NB4 (cell line): ENCODE results near the gene PPFIBP2.

Experiments used
- DNase-seq: peaks from one replicate; pipeline ENCODE4 v3.0.0; 2010; ENCODE audit warnings: low read depth
- H3K4me3 ChIP-seq: one replicate; pipeline ENCODE4 v1.5.1; 2011; ENCODE audit warnings: mild to moderate bottlenecking, low read depth, low read length, moderate library complexity
- MAX ChIP-seq: IDR thresholded peaks from 2 replicates; pipeline ENCODE4 v1.6.1; 2011; ENCODE audit warnings: low read depth, low read length
- MYC ChIP-seq: IDR thresholded peaks from 2 replicates; pipeline ENCODE4 v1.6.1; 2011; ENCODE audit warnings: low read depth, low read length
- POLR2A ChIP-seq: IDR thresholded peaks from 2 replicates; pipeline ENCODE4 v1.6.1; 2011; ENCODE audit warnings: mild to moderate bottlenecking; ENCODE audit not compliant: insufficient read length; ENCODE audit errors: extremely low read depth
- TF ChIP-seq, protein P1 (sequence below): IDR thresholded peaks from one replicate; pipeline ENCODE4 v1.5.1; 2012; ENCODE audit warnings: low read depth, low read length

The PPFIBP2 gene

GRCh38 chr11:7487360-7487759, 26.4 kb upstream of the PPFIBP2 start:
- no peak for DNase-seq
- H3K4me3 ChIP-seq = no peak overlapping the region
- TF ChIP-seq, protein P1, sequence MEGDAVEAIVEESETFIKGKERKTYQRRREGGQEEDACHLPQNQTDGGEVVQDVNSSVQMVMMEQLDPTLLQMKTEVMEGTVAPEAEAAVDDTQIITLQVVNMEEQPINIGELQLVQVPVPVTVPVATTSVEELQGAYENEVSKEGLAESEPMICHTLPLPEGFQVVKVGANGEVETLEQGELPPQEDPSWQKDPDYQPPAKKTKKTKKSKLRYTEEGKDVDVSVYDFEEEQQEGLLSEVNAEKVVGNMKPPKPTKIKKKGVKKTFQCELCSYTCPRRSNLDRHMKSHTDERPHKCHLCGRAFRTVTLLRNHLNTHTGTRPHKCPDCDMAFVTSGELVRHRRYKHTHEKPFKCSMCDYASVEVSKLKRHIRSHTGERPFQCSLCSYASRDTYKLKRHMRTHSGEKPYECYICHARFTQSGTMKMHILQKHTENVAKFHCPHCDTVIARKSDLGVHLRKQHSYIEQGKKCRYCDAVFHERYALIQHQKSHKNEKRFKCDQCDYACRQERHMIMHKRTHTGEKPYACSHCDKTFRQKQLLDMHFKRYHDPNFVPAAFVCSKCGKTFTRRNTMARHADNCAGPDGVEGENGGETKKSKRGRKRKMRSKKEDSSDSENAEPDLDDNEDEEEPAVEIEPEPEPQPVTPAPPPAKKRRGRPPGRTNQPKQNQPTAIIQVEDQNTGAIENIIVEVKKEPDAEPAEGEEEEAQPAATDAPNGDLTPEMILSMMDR = no peak
- no peak for TF ChIP-seq MAX

DNA sequence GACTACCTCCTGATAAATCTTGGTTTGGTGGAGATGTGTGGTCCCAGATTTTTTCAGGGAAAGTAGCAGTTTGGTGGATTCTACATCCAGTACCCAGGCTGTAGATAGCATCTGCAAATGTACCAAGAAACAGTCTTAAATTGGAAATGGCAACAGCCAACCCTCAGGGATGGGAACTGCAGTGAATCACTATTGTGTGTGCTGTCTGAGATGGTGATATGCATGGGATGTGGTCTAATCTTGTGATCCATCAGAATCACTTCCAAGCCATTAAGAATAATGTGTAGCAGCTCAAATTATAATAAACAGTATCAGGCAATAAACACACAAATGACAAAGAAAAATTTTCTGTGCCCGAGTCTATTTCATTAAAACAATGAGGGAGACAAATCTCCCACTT, 25.1 kb upstream of the PPFIBP2 start:
- DNase-seq = no peak
- TF ChIP-seq, protein P1 = no peak
- TF ChIP-seq MAX (no peak), POLR2A (no peak), MYC (no peak)
- no peak overlapping the region for H3K4me3 ChIP-seq

DNA sequence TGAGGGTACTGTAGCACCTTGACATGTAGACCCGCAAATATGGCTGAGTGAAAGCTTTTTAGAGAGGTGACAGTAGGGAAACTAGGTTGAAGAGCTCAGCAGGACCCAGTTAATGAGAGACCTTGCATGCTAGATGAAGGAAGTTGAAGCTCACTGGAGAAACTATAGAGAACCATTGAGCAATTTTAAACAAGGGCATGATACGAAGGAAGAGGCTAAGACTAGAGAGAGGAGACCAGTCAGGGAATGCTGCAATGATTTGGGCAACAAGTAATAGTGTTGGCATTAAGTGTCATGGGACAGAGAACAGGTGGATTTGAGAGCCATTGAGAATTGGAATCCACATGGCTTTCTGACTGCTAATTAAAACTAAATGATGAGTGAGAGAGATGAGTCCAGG, 24.4 kb upstream of the PPFIBP2 start:
- H3K4me3 ChIP-seq = no peak overlapping the region
- TF ChIP-seq POLR2A = no peak
- TF ChIP-seq MYC = no peak
- no peak for TF ChIP-seq MAX
- TF ChIP-seq, protein P1 = no peak
- no peak for DNase-seq

GRCh38 chr11:7490054-7490453, 23.7 kb upstream of the PPFIBP2 start:
- no peak for DNase-seq
- no peak overlapping the region for H3K4me3 ChIP-seq
- no peak for TF ChIP-seq MYC

DNA sequence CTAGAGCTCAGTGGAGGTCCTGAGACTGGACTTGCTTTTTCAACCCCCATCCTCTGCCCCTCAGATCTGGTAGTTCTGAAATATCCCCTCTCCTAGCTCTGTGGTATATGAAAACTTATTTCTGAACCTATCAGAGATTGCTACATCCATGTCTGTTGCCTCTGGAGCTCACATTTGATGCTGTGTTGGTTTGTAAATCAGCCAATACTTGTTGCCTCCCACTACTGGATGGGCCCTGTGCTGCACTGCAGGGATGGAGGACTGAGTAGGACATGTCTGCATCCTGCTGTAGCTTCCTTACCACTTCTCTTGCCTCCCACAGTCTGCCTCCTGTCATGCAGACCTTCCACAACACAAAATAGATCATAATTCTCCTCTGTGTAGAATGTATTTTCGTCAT, 23.3 kb upstream of the PPFIBP2 start:
- TF ChIP-seq MYC = no peak
- TF ChIP-seq, protein P1 = no peak
- no peak for TF ChIP-seq MAX
- TF ChIP-seq POLR2A = no peak

DNA sequence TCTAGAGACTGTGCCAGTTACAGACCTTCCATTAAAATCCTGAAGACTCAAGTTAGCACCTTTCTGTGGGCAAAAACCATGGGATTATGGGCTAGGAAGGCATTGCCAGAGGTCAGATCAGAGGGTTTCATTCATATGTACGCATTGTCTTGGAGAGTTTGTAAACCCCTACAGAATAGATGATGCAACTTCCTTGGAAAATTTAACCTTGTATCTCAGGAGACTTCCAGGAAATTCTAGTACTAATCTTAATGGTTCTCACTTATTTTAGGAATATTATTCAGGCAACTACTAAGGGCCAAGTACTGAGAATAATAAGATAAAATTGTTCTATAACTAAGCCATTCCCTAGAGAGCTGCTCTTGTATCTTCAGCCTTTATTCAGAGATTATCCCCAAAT, 21.5 kb upstream of the PPFIBP2 start:
- TF ChIP-seq MYC (no peak), POLR2A (no peak), MAX (no peak)
- TF ChIP-seq, protein P1 = no peak
- no peak overlapping the region for H3K4me3 ChIP-seq
- no peak for DNase-seq

More for the DNA sequence above, 23.3 kb upstream of the PPFIBP2 start:
- DNase-seq = no peak
- no peak overlapping the region for H3K4me3 ChIP-seq
